ENCODE data around the gene FCN1.
A peak's percentile ranks its signal among the peaks of the same experiment; 100 is the strongest.

The FCN1 gene

DNA sequence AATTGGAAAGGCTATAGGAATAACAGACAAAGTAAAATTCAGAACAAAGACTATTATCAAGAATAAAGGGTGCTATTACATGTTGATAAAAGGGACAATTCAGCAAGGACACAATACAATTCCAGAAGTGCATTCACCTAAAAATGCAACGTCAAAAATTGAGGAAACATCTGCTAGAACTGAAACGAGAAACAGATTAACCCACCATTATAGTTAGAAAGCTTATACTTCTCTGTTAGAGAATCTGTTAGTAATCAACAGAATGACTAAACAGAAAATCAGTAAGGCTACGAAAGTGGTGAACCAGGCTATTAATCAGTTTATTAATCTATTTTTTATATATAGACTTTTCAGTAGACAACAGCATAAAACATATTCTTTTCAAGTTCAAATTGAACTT lies 14.8 kb downstream of the FCN1 start:
- H3K4me2 ChIP-seq: no peak overlapping the region
- no peak for TF ChIP-seq Cebpa-rat (IDR thresholded peaks at IDR 0.05)
- peaks cover 20% of the 10 kb centered on the region for H3K9me3 ChIP-seq
- no peak overlapping the region for H3K27ac ChIP-seq
- no peak overlapping the region for H3K4me3 ChIP-seq
- H3K4me1 ChIP-seq: 0 out of 2 replicates have a peak, but pooled peaks cover 4% of the 10 kb centered on the region
- no peaks in the 10 kb centered on the region for H3K36me3 ChIP-seq
- no peaks in the 10 kb centered on the region for H3K27me3 ChIP-seq
- H3K9ac ChIP-seq: no peak overlapping the region
- no peaks in the 10 kb centered on the region for H4K20me1 ChIP-seq

GRCh38 chr9:134899818-134900217 lies 17.9 kb downstream of the FCN1 start:
- H3K4me2 ChIP-seq: no peak overlapping the region
- H3K27ac ChIP-seq: no peak overlapping the region
- H3K27me3 ChIP-seq: no peaks in the 10 kb centered on the region
- peaks cover 10% of the 10 kb centered on the region for H3K4me1 ChIP-seq
- no peaks in the 10 kb centered on the region for H3K36me3 ChIP-seq
- no peak overlapping the region for H3K9ac ChIP-seq
- TF ChIP-seq Cebpa-rat (IDR thresholded peaks at IDR 0.05): no peak
- no peaks in the 10 kb centered on the region for H4K20me1 ChIP-seq
- peaks cover 24% of the 10 kb centered on the region for H3K9me3 ChIP-seq
- no peak overlapping the region for H3K4me3 ChIP-seq

DNA sequence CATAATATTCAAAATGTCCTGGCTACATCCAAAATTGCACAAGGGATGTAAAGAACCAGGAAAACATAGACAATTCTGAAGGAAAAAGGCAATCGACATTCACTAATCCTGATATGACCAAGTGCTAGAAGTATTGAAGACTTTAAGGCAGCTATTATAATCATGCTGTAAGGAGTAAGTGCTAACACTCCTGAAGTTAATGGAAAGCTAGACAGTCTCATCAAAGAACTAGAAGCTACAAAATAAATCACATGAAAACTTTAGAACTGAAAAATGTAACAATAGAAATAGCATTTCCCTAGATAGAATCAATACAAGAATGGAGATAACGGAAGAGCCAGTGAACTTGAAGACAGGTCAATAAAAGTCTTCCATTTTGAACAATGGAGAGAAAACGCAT lies 18.5 kb downstream of the FCN1 start:
- no peak overlapping the region for H3K4me3 ChIP-seq
- no peaks in the 10 kb centered on the region for H3K27me3 ChIP-seq
- H3K9ac ChIP-seq: no peak overlapping the region
- H3K27ac ChIP-seq: no peak overlapping the region
- peaks cover 11% of the 10 kb centered on the region for H3K4me1 ChIP-seq
- H4K20me1 ChIP-seq: no peaks in the 10 kb centered on the region
- TF ChIP-seq Cebpa-rat (IDR thresholded peaks at IDR 0.05): no peak
- peaks cover 30% of the 10 kb centered on the region for H3K9me3 ChIP-seq
- H3K4me2 ChIP-seq: no peak overlapping the region
- no peaks in the 10 kb centered on the region for H3K36me3 ChIP-seq

DNA sequence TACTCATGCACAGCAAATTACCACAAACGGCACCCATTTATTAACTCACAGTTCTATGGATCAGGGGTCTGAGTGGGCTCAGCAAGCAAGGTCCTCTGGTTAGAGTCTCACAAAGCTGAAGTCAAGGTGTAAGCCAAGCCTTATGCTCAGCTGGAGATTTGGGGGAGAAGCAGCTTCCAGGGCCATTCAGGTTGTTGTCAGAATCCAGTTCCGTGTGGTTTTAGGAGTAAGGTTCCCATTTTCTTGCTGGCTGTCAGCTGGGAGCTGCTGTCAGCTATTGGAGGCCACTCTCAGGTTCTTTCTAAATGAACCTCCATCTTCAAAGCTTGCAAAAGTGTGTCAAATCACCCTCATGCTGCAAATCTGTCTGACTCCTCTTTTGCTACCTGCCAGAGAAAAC lies 19.4 kb downstream of the FCN1 start:
- Histone ChIP-seq H3K4me1 (peaks cover 11% of the 10 kb centered on the region), H3K4me3 (no peak overlapping the region), H3K4me2 (no peak overlapping the region), H3K27me3 (no peaks in the 10 kb centered on the region), H3K36me3 (no peaks in the 10 kb centered on the region), H3K9ac (no peak overlapping the region), H4K20me1 (no peaks in the 10 kb centered on the region), H3K27ac (no peak overlapping the region), H3K9me3 (peaks cover 37% of the 10 kb centered on the region)
- TF ChIP-seq Cebpa-rat (IDR thresholded peaks at IDR 0.05): no peak

DNA sequence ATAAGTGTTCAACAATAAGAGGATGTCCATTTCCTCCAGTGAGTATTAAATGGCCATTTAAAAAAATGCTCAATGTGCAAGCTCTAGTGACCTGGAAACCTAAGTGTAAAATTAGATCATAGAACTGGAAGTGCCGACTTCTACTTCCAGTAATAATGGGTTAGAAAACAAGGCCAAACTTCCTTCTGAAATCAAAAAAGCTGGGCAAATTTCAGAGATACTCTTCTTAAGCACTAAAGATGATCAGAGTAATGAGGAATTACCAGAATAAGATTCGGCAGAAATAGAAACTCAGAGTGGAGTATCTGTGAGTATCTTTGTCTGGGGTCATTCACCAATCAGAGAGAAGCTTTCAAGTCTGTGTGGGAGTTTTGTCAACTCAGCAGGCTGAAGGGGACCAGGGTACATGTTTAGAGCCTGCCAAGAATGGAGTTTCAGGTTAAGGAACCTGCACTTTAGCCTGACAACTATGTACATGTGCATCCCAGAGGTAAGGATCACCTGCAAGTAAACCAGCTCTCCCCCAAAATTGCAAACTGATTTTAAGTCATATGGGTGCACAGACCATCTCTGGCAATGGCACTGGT lies 20.0 kb downstream of the FCN1 start:
- no peak overlapping the region for H3K4me3 ChIP-seq
- no peaks in the 10 kb centered on the region for H3K27me3 ChIP-seq
- H3K36me3 ChIP-seq: no peaks in the 10 kb centered on the region
- H4K20me1 ChIP-seq: no peaks in the 10 kb centered on the region
- no peak overlapping the region for H3K4me2 ChIP-seq
- H3K9ac ChIP-seq: no peak overlapping the region
- no peak overlapping the region for H3K27ac ChIP-seq
- H3K4me1 ChIP-seq: peaks cover 11% of the 10 kb centered on the region
- peaks cover 37% of the 10 kb centered on the region for H3K9me3 ChIP-seq
- TF ChIP-seq Cebpa-rat (IDR thresholded peaks at IDR 0.05): no peak

DNA sequence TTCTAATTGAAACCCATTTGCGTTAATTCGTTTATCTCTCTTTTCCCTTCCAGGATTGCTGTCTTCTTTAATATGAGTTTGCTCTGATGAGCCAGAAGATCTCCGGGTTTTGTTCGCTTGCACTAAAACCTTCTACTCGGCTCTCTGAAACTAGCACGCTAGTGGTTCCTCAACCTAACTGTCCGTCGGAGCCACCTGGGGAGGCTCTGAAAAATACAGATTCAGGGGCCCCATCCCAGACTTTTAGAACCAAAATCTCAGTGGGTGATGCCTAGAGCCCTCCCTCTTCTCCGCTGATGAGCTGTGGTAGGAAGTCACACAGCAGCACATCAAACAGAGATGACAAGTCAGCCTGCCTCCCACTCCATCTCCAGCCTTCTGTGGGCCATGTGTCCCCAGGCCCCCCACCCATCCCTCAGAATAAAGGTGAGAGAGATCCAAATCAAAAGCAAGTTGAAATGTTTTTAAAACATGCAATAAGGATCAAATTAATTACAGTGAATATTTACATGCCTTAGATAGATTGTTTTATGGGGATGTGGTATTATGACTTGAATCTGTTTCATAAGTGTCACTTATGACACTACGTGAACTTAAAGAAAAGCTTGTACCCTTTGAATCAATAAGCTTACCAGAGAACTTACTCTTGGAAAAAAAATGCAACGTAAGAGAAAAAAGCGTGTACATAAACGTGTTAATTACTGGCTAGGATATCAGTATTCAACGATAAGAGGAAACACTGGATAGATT lies 20.7 kb downstream of the FCN1 start:
- no peak overlapping the region for H3K27ac ChIP-seq

DNA sequence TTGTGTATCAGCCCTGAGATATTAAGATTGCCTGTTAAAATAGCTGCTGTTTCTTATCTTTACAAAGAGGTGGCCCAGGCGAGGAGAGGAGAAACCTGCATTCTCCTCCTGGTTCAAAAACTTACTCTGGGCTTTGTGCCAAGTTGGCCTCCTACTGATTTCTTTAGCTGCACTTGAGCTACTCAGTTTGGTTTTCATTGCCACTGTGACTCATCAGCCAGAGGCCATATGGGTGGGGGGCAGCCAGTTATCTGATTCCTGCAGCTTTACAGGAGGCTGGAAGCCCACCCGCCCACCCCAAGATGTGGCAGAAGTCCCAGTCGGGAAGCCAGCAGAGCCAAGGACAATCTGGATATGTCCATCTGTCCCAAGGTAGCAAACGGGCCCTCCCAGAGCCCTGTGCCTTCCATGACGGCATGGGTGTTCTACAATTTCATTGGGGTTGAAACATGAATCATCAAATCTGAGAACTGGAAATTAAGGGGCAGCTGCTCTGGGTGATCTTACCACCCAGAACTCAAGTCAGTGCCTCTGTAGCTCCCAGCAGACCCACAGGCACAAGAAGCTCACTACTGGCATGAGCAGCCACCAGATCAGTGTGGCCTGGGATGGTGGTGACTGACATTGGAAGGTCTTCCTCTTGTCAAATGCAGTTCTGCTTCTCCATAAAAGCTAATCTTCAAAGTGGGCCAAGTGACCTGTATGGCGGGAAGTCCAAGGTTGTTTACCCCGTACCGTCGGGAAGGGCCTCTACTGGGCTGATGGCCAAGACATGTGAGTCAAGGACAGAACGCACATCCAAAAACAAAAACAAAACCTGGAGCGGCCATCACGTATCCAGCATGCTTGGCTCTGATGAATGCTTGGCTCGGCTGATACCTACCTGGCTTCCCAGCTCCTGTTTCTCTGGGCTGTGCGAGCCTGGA lies 21.5 kb downstream of the FCN1 start:
- no peak for TF ChIP-seq Cebpa-rat (IDR thresholded peaks at IDR 0.05)
- H3K4me1 ChIP-seq: peaks cover 25% of the 10 kb centered on the region
- H3K9me3 ChIP-seq: peaks cover 37% of the 10 kb centered on the region
- H3K27me3 ChIP-seq: no peaks in the 10 kb centered on the region
- peak overlapping the region; percentile 29 for H3K4me2 ChIP-seq
- H4K20me1 ChIP-seq: no peaks in the 10 kb centered on the region
- H3K36me3 ChIP-seq: no peaks in the 10 kb centered on the region
- H3K4me3 ChIP-seq: no peak overlapping the region
- no peak overlapping the region for H3K27ac ChIP-seq
- no peak overlapping the region for H3K9ac ChIP-seq

More for the DNA sequence above, 20.7 kb downstream of the FCN1 start:
- peaks cover 17% of the 10 kb centered on the region for H3K4me1 ChIP-seq
- no peak overlapping the region for H3K9ac ChIP-seq
- TF ChIP-seq Cebpa-rat (IDR thresholded peaks at IDR 0.05): no peak
- H3K4me3 ChIP-seq: no peak overlapping the region
- no peaks in the 10 kb centered on the region for H3K27me3 ChIP-seq
- H3K9me3 ChIP-seq: peaks cover 37% of the 10 kb centered on the region
- no peaks in the 10 kb centered on the region for H4K20me1 ChIP-seq
- H3K4me2 ChIP-seq: no peak overlapping the region
- H3K36me3 ChIP-seq: no peaks in the 10 kb centered on the region

GRCh38 chr9:134895567-134895907 lies 22.2 kb downstream of the FCN1 start:
- no peaks in the 10 kb centered on the region for H3K27me3 ChIP-seq
- peaks cover 31% of the 10 kb centered on the region for H3K4me1 ChIP-seq
- no peak overlapping the region for H3K27ac ChIP-seq
- no peaks in the 10 kb centered on the region for H4K20me1 ChIP-seq
- TF ChIP-seq Cebpa-rat (IDR thresholded peaks at IDR 0.05): no peak
- peaks cover 37% of the 10 kb centered on the region for H3K9me3 ChIP-seq
- H3K9ac ChIP-seq: no peak overlapping the region
- peak overlapping the region; percentile 29 for H3K4me2 ChIP-seq
- no peak overlapping the region for H3K4me3 ChIP-seq
- H3K36me3 ChIP-seq: no peaks in the 10 kb centered on the region

DNA sequence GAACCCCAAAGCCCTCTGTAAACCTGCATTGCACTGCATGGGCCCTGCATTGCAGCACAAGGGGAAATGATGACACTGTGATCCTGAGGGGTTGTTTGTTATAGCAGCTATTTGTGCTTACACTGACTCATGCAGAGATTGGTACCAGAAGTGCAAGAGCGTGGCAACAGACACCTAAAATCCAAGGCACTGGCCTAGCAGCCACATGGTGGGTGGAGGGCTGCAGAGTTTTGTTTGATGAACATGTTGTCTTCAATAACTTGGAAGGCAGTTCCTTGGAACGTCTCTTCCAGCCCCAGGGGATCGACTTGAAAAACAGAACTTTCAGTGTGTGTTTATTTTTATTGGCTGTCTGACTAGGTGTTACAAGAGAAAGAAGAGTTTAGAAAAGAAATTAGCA lies 22.6 kb downstream of the FCN1 start:
- Histone ChIP-seq H4K20me1 (no peaks in the 10 kb centered on the region), H3K4me1 (peaks cover 36% of the 10 kb centered on the region), H3K27ac (no peak overlapping the region), H3K27me3 (no peaks in the 10 kb centered on the region), H3K4me3 (no peak overlapping the region), H3K9me3 (peaks cover 37% of the 10 kb centered on the region), H3K9ac (no peak overlapping the region), H3K4me2 (peak overlapping the region; percentile 29), H3K36me3 (no peaks in the 10 kb centered on the region)
- TF ChIP-seq Cebpa-rat (IDR thresholded peaks at IDR 0.05): no peak

Measured in BLaER1 (cell line).